HepG2 (cell line): Measurements from ENCODE around the gene ZMYND8.

ENCODE experiments used
- CTCF ChIP-seq: sonication (generic); formaldehyde crosslinking; IDR thresholded peaks from 2 replicates; pipeline ENCODE4 v1.5.0; 2020; ENCODE audit warnings: mild to moderate bottlenecking, missing genetic modification reagents, moderate library complexity
- KLF16 ChIP-seq, 2 experiments: sonication (generic) in 1 of 2; formaldehyde crosslinking in 1 of 2; IDR thresholded peaks; 2 replicates each; pipeline versions ENCODE4 v1.6.1 to v1.8.0; 2016 to 2023; ENCODE audit warnings: missing genetic modification reagents in 2 of 2, missing compliant biosample characterization in 1 of 2
- MXD3 ChIP-seq: IDR thresholded peaks from 2 replicates; pipeline ENCODE4 v1.6.1; 2016; ENCODE audit warnings: mild to moderate bottlenecking, missing biosample characterization, missing genetic modification reagents
- NONO ChIP-seq, 2 experiments: fragments of 450-650 bp in 1 of 2; sonication (generic) in 1 of 2; formaldehyde crosslinking in 1 of 2; IDR thresholded peaks in 1 of 2; conservative IDR thresholded peaks in 1 of 2; 2 replicates each; pipeline versions ENCODE4 v1.6.1 to v1.8.0; 2017 to 2022; ENCODE audit warnings: mild to moderate bottlenecking in 1 of 2, missing genetic modification reagents in 1 of 2, moderate library complexity in 1 of 2
- ZNF3 ChIP-seq: IDR thresholded peaks from 2 replicates; pipeline ENCODE4 v1.7.0; 2017; ENCODE audit warnings: inconsistent platforms
- ZNF724P ChIP-seq: sonication (generic); formaldehyde crosslinking; IDR thresholded peaks from 2 replicates; pipeline ENCODE4 v1.8.0; 2022; ENCODE audit warnings: missing genetic modification reagents, borderline replicate concordance

- TF ChIP-seq KLF16 (CRISPR knock-in tag; IDR thresholded peaks at IDR 0.05) (no peak), ZNF3 (CRISPR knock-in tag) (no peak), NONO (IDR thresholded peaks at IDR 0.05) (no peak), NONO (CRISPR knock-in tag; conservative IDR thresholded peaks at IDR 0.05) (no peak), CTCF (CRISPR knock-in tag) (no peak), ZNF724P (CRISPR knock-in tag) (no peak), MXD3 (CRISPR knock-in tag) (no peak)
These were observed 133.9 kb downstream of the ZMYND8 start for GRCh38 chr20:47222468-47223119.
